HepG2 (cell line): ENCODE results near the gene SMIM24. TPM values are rescaled to one million over a fixed set of nuclear protein-coding genes. Genes with fewer than 3 reads are reported as not detected.
A peak's percentile ranks its signal among the peaks of the same experiment; 100 is the strongest.

ENCODE experiments used
- AGO2 ChIP-seq: fragments of 200-400 bp; formaldehyde crosslinking; optimal IDR thresholded peaks from 2 replicates; pipeline ENCODE3; 2017; ENCODE audit warnings: mild to moderate bottlenecking, low read depth, low read length, moderate library complexity
- ATF7 ChIP-seq, 2 experiments: fragments of 450-650 bp in 1 of 2; sonication (generic) in 1 of 2; formaldehyde crosslinking in 1 of 2; IDR thresholded peaks; 2 replicates each; pipeline versions ENCODE4 v1.4.0 to v1.6.1; 2016 to 2020; ENCODE audit warnings: antibody characterized with exemption in 1 of 2, mild to moderate bottlenecking in 1 of 2, missing genetic modification reagents in 1 of 2
- CSRNP1 ChIP-seq: sonication (generic); formaldehyde crosslinking; IDR thresholded peaks from 2 replicates; pipeline ENCODE4 v1.8.1; 2023; ENCODE audit warnings: mild to moderate bottlenecking, missing genetic modification reagents
- MAF1 ChIP-seq: sonication (generic); formaldehyde crosslinking; IDR thresholded peaks from 2 replicates; pipeline ENCODE4 v1.5.0; 2020; ENCODE audit warnings: missing genetic modification reagents, borderline replicate concordance
- MATR3 ChIP-seq: sonication (generic); formaldehyde crosslinking; IDR thresholded peaks from 2 replicates; pipeline ENCODE4 v1.4.0; 2020; ENCODE audit warnings: missing genetic modification reagents
- NONO ChIP-seq, 2 experiments: fragments of 450-650 bp in 1 of 2; sonication (generic) in 1 of 2; formaldehyde crosslinking in 1 of 2; IDR thresholded peaks in 1 of 2; conservative IDR thresholded peaks in 1 of 2; 2 replicates each; pipeline versions ENCODE4 v1.6.1 to v1.8.0; 2017 to 2022; ENCODE audit warnings: mild to moderate bottlenecking in 1 of 2, missing genetic modification reagents in 1 of 2, moderate library complexity in 1 of 2
- NR1H2 ChIP-seq: sonication (generic); formaldehyde crosslinking; IDR thresholded peaks from 2 replicates; pipeline ENCODE4 v1.8.1; 2022; ENCODE audit warnings: low read depth, missing genetic modification reagents, borderline replicate concordance
- PHF8 ChIP-seq: sonication (generic); formaldehyde crosslinking; IDR thresholded peaks from 2 replicates; pipeline ENCODE4 v1.5.0; 2020; ENCODE audit warnings: missing genetic modification reagents
- SCMH1 ChIP-seq: sonication (generic); formaldehyde crosslinking; IDR thresholded peaks from 2 replicates; pipeline ENCODE4 v1.9.0; 2021; ENCODE audit warnings: missing genetic modification reagents, mild to moderate bottlenecking, borderline replicate concordance
- SP1 ChIP-seq, 2 experiments: fragments of 450-650 bp in 1 of 2; sonication (generic) in 1 of 2; formaldehyde crosslinking in 1 of 2; IDR thresholded peaks; 2 replicates each; pipeline versions ENCODE4 v1.4.0 to v1.6.1; 2016 to 2020; ENCODE audit warnings: missing genetic modification reagents in 1 of 2
- ZNF337 ChIP-seq: sonication (generic); formaldehyde crosslinking; IDR thresholded peaks from 2 replicates; pipeline ENCODE4 v1.5.1; 2020; ENCODE audit warnings: missing genetic modification reagents, low read depth, mild to moderate bottlenecking, borderline replicate concordance
- ZNF44 ChIP-seq: sonication (generic); formaldehyde crosslinking; IDR thresholded peaks from 2 replicates; pipeline ENCODE4 v1.5.1; 2020; ENCODE audit warnings: mild to moderate bottlenecking, missing genetic modification reagents
- ZNF557 ChIP-seq: sonication (generic); formaldehyde crosslinking; IDR thresholded peaks from 2 replicates; pipeline ENCODE4 v1.4.0; 2020; ENCODE audit warnings: missing genetic modification reagents
- ZSCAN30 ChIP-seq: sonication (generic); formaldehyde crosslinking; IDR thresholded peaks from 2 replicates; pipeline ENCODE4 v1.5.0; 2020; ENCODE audit warnings: mild to moderate bottlenecking, missing genetic modification reagents
- polyA plus RNA-seq, 8 experiments: library from polyadenylated mRNA; depleted of rRNA in 3 of 8; stranded (reverse) in 7 of 8; unstranded in 1 of 8; fragments of >200 nt; fragmentation: Illumina TruSeq in 4 of 8; extraction: Trizol in 4 of 8; gene quantifications; 2 replicates each; pipeline versions ENCODE4 v1.2.1 to v1.2.3, GENCODE V29; 2011 to 2016; ENCODE audit warnings: low read depth in 4 of 8, missing spikeins in 1 of 8, mixed read lengths in 1 of 8; ENCODE audit not compliant: insufficient read depth in 1 of 8
- total RNA-seq, 5 experiments: library from RNA; depleted of rRNA; stranded (reverse); fragments of >200 nt; fragmentation: Illumina TruSeq; extraction: Trizol; gene quantifications; 2 replicates each; pipeline ENCODE4 v1.2.3, GENCODE V29; 2016; ENCODE audit warnings: low read depth in 1 of 5
- TF ChIP-seq, protein P1 (sequence below): IDR thresholded peaks from 2 replicates; pipeline ENCODE4 v1.6.1; 2016; ENCODE audit warnings: missing compliant biosample characterization, missing genetic modification reagents, borderline replicate concordance
- TF ChIP-seq, protein P2 (sequence below): sonication (generic); formaldehyde crosslinking; IDR thresholded peaks from 2 replicates; pipeline ENCODE4 v1.4.0; 2020; ENCODE audit warnings: low read depth, missing genetic modification reagents
- TF ChIP-seq, protein P3 (sequence below): sonication (generic); formaldehyde crosslinking; IDR thresholded peaks from 2 replicates; pipeline ENCODE4 v1.5.0; 2020; ENCODE audit warnings: missing genetic modification reagents
- TF ChIP-seq, protein P4 (sequence below): sonication (generic); formaldehyde crosslinking; IDR thresholded peaks from 2 replicates; pipeline ENCODE4 v1.8.1; 2023; ENCODE audit warnings: missing genetic modification reagents, inconsistent platforms, borderline replicate concordance

SMIM24 gene
- total and polyA plus RNA-seq, 2 of the 13 experiments (the other 11 are each of a cell fraction or from before 2014, with no cell fraction given): 11.2 to 70.6 TPM

GRCh38 chr19:3505598-3506383 lies 25.5 kb upstream of the SMIM24 start, which contains the start of gene FZR1 (continued):
- no peak for TF ChIP-seq ATF7 (IDR thresholded peaks at IDR 0.05)
- no peak for TF ChIP-seq ATF7 (CRISPR knock-in tag; IDR thresholded peaks at IDR 0.05)
- TF ChIP-seq ZSCAN30: no peak
- TF ChIP-seq PHF8 (CRISPR knock-in tag): peak; percentile 61
- TF ChIP-seq, protein P1, sequence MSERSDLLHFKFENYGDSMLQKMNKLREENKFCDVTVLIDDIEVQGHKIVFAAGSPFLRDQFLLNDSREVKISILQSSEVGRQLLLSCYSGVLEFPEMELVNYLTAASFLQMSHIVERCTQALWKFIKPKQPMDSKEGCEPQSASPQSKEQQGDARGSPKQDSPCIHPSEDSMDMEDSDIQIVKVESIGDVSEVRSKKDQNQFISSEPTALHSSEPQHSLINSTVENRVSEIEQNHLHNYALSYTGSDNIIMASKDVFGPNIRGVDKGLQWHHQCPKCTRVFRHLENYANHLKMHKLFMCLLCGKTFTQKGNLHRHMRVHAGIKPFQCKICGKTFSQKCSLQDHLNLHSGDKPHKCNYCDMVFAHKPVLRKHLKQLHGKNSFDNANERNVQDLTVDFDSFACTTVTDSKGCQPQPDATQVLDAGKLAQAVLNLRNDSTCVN (CRISPR knock-in tag): peak; percentile 34; the same call in 1 of the 2 replicates
- TF ChIP-seq SP1 (IDR thresholded peaks at IDR 0.05): no peak
- TF ChIP-seq SP1 (CRISPR knock-in tag; IDR thresholded peaks at IDR 0.05): peak; percentile 87
- 0 out of 2 replicates have a peak, but pooled peaks have one; percentile 7 for TF ChIP-seq CSRNP1 (CRISPR knock-in tag)
- TF ChIP-seq ZNF337 (CRISPR knock-in tag): no peak
- no peak for TF ChIP-seq MATR3
- TF ChIP-seq, protein P2, sequence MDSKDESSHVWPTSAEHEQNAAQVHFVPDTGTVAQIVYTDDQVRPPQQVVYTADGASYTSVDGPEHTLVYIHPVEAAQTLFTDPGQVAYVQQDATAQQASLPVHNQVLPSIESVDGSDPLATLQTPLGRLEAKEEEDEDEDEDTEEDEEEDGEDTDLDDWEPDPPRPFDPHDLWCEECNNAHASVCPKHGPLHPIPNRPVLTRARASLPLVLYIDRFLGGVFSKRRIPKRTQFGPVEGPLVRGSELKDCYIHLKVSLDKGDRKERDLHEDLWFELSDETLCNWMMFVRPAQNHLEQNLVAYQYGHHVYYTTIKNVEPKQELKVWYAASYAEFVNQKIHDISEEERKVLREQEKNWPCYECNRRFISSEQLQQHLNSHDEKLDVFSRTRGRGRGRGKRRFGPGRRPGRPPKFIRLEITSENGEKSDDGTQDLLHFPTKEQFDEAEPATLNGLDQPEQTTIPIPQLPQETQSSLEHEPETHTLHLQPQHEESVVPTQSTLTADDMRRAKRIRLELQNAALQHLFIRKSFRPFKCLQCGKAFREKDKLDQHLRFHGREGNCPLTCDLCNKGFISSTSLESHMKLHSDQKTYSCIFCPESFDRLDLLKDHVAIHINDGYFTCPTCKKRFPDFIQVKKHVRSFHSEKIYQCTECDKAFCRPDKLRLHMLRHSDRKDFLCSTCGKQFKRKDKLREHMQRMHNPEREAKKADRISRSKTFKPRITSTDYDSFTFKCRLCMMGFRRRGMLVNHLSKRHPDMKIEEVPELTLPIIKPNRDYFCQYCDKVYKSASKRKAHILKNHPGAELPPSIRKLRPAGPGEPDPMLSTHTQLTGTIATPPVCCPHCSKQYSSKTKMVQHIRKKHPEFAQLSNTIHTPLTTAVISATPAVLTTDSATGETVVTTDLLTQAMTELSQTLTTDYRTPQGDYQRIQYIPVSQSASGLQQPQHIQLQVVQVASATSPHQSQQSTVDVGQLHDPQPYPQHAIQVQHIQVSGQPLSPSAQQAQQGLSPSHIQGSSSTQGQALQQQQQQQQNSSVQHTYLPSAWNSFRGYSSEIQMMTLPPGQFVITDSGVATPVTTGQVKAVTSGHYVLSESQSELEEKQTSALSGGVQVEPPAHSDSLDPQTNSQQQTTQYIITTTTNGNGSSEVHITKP (CRISPR knock-in tag): peak; percentile 62; the same call in 1 of the 2 replicates
- no peak for TF ChIP-seq NONO (IDR thresholded peaks at IDR 0.05)
- TF ChIP-seq NONO (CRISPR knock-in tag; conservative IDR thresholded peaks at IDR 0.05): peak; percentile 74
- TF ChIP-seq ZNF44 (CRISPR knock-in tag): no peak
- no peak for TF ChIP-seq SCMH1 (CRISPR knock-in tag)
- TF ChIP-seq, protein P3, sequence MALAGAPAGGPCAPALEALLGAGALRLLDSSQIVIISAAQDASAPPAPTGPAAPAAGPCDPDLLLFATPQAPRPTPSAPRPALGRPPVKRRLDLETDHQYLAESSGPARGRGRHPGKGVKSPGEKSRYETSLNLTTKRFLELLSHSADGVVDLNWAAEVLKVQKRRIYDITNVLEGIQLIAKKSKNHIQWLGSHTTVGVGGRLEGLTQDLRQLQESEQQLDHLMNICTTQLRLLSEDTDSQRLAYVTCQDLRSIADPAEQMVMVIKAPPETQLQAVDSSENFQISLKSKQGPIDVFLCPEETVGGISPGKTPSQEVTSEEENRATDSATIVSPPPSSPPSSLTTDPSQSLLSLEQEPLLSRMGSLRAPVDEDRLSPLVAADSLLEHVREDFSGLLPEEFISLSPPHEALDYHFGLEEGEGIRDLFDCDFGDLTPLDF (CRISPR knock-in tag): no peak
- no peak for TF ChIP-seq ZNF557
- 0 out of 2 replicates have a peak, but pooled peaks have one; percentile 29 for TF ChIP-seq MAF1 (CRISPR knock-in tag)
- TF ChIP-seq AGO2: no peak
- no peak for TF ChIP-seq NR1H2 (CRISPR knock-in tag)
- TF ChIP-seq, protein P4, sequence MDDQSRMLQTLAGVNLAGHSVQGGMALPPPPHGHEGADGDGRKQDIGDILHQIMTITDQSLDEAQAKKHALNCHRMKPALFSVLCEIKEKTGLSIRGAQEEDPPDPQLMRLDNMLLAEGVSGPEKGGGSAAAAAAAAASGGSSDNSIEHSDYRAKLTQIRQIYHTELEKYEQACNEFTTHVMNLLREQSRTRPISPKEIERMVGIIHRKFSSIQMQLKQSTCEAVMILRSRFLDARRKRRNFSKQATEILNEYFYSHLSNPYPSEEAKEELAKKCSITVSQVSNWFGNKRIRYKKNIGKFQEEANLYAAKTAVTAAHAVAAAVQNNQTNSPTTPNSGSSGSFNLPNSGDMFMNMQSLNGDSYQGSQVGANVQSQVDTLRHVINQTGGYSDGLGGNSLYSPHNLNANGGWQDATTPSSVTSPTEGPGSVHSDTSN (CRISPR knock-in tag): no peak
